Measurements from ENCODE around the gene RAB30. TPM values are rescaled to one million over a fixed set of nuclear protein-coding genes. Genes with fewer than 3 reads are reported as not detected.

RAB30 gene
- total RNA-seq, 1 donor from 2014 or later = 10.3 TPM

- no peak for DNase-seq (ENCODE audit: low spot score in 2 of 2, unreplicated experiment in 2 of 2)
- Mint-ChIP-seq H3K36me3 (no peaks in the 10 kb centered on the region), H3K27me3 (ENCODE audit: low read depth) (no peaks in the 10 kb centered on the region), H3K4me3 (no peak overlapping the region), H3K4me1 (peaks cover 31% of the 10 kb centered on the region), H3K27ac (peak overlapping the region; percentile 28), H3K9me3 (no peaks in the 10 kb centered on the region)
- TF ChIP-seq CTCF (IDR thresholded peaks at IDR 0.05; ENCODE audit: unreplicated experiment) = no peak
These were observed 38.3 kb downstream of the RAB30 start for GRCh38 chr11:83033371-83033770.

- no peaks in the 10 kb centered on the region for H3K36me3 Mint-ChIP-seq
- H3K27me3 Mint-ChIP-seq (ENCODE audit: low read depth) = no peaks in the 10 kb centered on the region
- no peak overlapping the region for H3K4me3 Mint-ChIP-seq
- H3K27ac Mint-ChIP-seq = no peak overlapping the region
- TF ChIP-seq CTCF (IDR thresholded peaks at IDR 0.05; ENCODE audit: unreplicated experiment) = no peak
- no peaks in the 10 kb centered on the region for H3K9me3 Mint-ChIP-seq
- peaks cover 18% of the 10 kb centered on the region for H3K4me1 Mint-ChIP-seq
- no peak for DNase-seq (ENCODE audit: low spot score in 2 of 2, unreplicated experiment in 2 of 2)
These were observed 40.6 kb downstream of the RAB30 start for GRCh38 chr11:83031127-83031526.

- DNase-seq (ENCODE audit: low spot score in 2 of 2, unreplicated experiment in 2 of 2) = no peak
- H3K27me3 Mint-ChIP-seq (ENCODE audit: low read depth) = no peaks in the 10 kb centered on the region
- H3K27ac Mint-ChIP-seq = no peak overlapping the region
- H3K9me3 Mint-ChIP-seq = no peaks in the 10 kb centered on the region
- H3K4me3 Mint-ChIP-seq = no peak overlapping the region
- H3K36me3 Mint-ChIP-seq = no peaks in the 10 kb centered on the region
- H3K4me1 Mint-ChIP-seq = peaks cover 4% of the 10 kb centered on the region
- no peak for TF ChIP-seq CTCF (IDR thresholded peaks at IDR 0.05; ENCODE audit: unreplicated experiment)
These were observed 43.9 kb downstream of the RAB30 start for GRCh38 chr11:83027794-83028193.

GRCh38 chr11:83027289-83027688, 44.4 kb downstream of the RAB30 start:
- Mint-ChIP-seq H3K9me3 (no peaks in the 10 kb centered on the region), H3K36me3 (no peaks in the 10 kb centered on the region), H3K27me3 (ENCODE audit: low read depth) (no peaks in the 10 kb centered on the region), H3K4me3 (no peak overlapping the region), H3K4me1 (peaks cover 4% of the 10 kb centered on the region), H3K27ac (no peak overlapping the region)
- no peak for DNase-seq (ENCODE audit: low spot score in 2 of 2, unreplicated experiment in 2 of 2)
- no peak for TF ChIP-seq CTCF (IDR thresholded peaks at IDR 0.05; ENCODE audit: unreplicated experiment)

GRCh38 chr11:83026229-83026628, 45.5 kb downstream of the RAB30 start:
- Mint-ChIP-seq H3K9me3 (no peaks in the 10 kb centered on the region), H3K27ac (no peak overlapping the region)

More at GRCh38 chr11:83026229-83026628, 45.5 kb downstream of the RAB30 start:
- H3K27me3 Mint-ChIP-seq (ENCODE audit: low read depth) = no peaks in the 10 kb centered on the region
- H3K36me3 Mint-ChIP-seq = no peaks in the 10 kb centered on the region
- no peak overlapping the region for H3K4me3 Mint-ChIP-seq
- H3K4me1 Mint-ChIP-seq = peaks cover 4% of the 10 kb centered on the region
- DNase-seq (ENCODE audit: low spot score in 2 of 2, unreplicated experiment in 2 of 2) = no peak
- TF ChIP-seq CTCF (IDR thresholded peaks at IDR 0.05; ENCODE audit: unreplicated experiment) = no peak
